Inferior parietal cortex (tissue), 1 donor: ENCODE measurements around the gene AXIN1.
"Not testable (repeated sequence)": the region's sequence is repeated elsewhere in the genome, so short reads cannot be mapped to it uniquely, and the experiment has no call there.

Experiments used
- DNase-seq: peaks from one replicate; pipeline ENCODE4 v3.0.0-alpha.2; 2016; ENCODE audit errors: extremely low spot score

Gene AXIN1

GRCh38 chr16:381012-381788 is 28.7 kb upstream of the AXIN1 start:
- no peak for DNase-seq

GRCh38 chr16:380762-381011 is 28.2 kb upstream of the AXIN1 start:
- DNase-seq: no peak

- no peak for DNase-seq
These were observed 27.6 kb upstream of the AXIN1 start for GRCh38 chr16:379961-380761.

GRCh38 chr16:379183-379960 is 26.8 kb upstream of the AXIN1 start:
- DNase-seq: no peak

- no peak for DNase-seq
These were observed 26.3 kb upstream of the AXIN1 start for GRCh38 chr16:378821-379182.

- DNase-seq: not testable (repeated sequence)
These were observed 25.7 kb upstream of the AXIN1 start for GRCh38 chr16:378113-378820.

GRCh38 chr16:377419-377951 is 25.0 kb upstream of the AXIN1 start:
- DNase-seq: no peak

- no peak for DNase-seq
These were observed 24.4 kb upstream of the AXIN1 start for GRCh38 chr16:376817-377418.

- no peak for DNase-seq
These were observed 23.6 kb upstream of the AXIN1 start for GRCh38 chr16:375927-376816.

GRCh38 chr16:375212-375611 is 22.7 kb upstream of the AXIN1 start:
- no peak for DNase-seq

- no peak for DNase-seq
These were observed 22.0 kb upstream of the AXIN1 start for GRCh38 chr16:374616-374926.

GRCh38 chr16:373848-374615 is 21.5 kb upstream of the AXIN1 start:
- no peak for DNase-seq

GRCh38 chr16:373020-373598 is 20.6 kb upstream of the AXIN1 start:
- no peak for DNase-seq

GRCh38 chr16:372302-372983 is 19.9 kb upstream of the AXIN1 start:
- no peak for DNase-seq

GRCh38 chr16:371515-372301 is 19.2 kb upstream of the AXIN1 start:
- no peak for DNase-seq

- no peak for DNase-seq
These were observed 18.5 kb upstream of the AXIN1 start for GRCh38 chr16:370979-371514.

GRCh38 chr16:370443-370842 is 17.9 kb upstream of the AXIN1 start, which contains the start of gene MRPL28:
Gene MRPL28 (minus strand): TSS chr16:370538. CDS start chr16:370218, 320 bp downstream.
- DNase-seq: peak; percentile 90
